Medulla oblongata (tissue), 1 donor: ENCODE data around the gene KLF11.
A peak's percentile ranks its signal among the peaks of the same experiment; 100 is the strongest.
"Not testable (repeated sequence)": the region's sequence is repeated elsewhere in the genome, so short reads cannot be mapped to it uniquely, and the experiment has no call there.

Source experiments
- DNase-seq: peaks from one replicate; pipeline ENCODE4 v3.0.0-alpha.2; 2015; ENCODE audit errors: extremely low spot score

Gene KLF11

DNA sequence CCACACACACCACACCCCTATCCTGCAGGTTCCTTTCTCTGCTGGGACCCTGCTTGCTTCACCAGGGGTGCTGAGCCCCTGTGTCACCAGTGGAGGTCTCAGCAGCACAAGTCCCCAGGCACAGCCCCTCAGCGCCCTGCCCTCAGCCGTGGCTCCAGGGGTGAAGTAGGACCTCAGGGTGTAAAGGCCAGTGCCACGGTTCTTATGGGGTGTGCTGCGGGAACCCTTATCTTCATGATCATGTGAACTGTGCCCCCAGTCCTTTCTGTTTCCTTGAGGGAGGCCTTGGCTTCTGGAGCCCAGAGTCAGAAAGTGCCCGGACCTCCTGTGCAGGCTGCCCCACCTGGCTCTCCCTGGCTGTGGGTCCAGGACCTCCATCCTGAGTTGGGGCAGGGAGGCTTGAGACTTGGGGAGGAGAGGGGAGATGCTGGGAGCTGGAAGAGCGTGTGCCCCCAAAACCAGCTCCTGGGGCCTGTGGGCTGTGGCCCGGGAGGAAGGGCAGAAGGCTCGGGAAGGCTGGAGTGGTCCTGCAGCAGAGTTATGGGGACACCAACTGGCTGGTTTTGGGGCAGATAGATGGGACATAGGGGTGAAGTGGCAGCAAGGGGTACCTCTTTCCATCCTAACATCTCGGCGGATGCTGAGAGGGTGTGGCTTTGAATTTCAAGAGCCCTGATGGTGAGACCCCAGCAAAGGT lies 20.2 kb upstream of the KLF11 start:
- DNase-seq = no peak

DNA sequence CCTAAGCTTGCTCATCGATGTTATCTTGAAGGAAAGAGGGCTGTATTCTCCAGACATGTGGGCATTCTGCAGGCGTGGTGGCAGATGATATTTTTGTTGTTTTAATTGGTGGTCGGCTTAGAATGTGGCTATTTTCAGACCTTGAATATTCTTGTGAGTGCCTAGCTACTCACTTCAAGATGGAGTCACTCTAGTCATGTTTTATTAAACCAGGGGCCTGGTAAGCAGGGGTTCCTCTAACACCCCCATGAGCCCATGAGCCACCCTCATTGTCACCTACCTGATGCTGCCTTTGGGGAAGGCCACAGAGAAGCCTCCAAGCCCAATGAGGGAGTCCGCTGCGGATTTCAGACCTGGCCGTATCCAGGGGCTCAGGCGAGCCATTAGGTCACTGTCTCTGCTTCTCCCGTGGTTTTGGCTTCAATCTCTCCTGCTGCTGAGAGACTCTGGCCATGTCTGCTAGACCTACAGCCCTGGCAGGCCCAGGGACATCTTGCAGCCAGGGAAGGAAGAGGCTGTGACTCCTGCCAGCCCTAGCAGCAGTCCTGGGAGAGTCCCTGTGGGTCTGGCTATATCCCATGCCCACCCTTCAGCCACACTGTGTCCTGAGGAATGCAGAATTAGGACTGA lies 16.3 kb upstream of the KLF11 start:
- DNase-seq = no peak

DNA sequence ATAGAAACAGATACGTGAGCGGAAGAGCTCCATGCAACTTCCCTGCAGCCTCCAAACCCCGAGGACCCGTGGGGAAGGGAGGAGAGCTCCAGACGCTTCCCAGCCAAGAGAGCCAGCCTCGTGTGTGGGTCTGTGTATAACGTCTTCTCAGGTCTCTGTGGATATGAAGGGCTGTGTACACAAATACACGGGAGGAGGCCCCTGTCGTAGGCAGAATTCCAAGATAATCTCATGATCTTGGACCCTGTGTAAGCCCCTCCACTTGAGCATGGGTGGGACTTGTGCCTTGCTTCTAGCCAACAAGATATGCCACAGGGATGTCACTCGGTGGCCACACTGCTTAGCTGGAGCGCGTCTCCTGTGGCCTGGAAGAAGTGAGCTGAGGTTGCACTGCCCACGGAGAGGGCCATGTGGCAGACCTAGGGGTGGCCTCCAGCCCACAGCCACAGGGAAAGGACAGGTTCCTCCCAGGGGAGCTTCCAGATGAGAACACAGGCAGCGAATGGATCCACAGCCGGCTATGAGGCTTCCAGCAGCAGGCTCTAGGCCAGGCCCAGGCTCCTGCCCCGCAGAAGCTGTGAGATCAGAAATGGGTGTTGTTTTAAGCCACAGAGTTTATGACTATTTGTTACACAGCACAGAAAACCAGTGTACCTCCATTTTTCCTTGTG lies 15.6 kb upstream of the KLF11 start:
- no peak for DNase-seq

DNA sequence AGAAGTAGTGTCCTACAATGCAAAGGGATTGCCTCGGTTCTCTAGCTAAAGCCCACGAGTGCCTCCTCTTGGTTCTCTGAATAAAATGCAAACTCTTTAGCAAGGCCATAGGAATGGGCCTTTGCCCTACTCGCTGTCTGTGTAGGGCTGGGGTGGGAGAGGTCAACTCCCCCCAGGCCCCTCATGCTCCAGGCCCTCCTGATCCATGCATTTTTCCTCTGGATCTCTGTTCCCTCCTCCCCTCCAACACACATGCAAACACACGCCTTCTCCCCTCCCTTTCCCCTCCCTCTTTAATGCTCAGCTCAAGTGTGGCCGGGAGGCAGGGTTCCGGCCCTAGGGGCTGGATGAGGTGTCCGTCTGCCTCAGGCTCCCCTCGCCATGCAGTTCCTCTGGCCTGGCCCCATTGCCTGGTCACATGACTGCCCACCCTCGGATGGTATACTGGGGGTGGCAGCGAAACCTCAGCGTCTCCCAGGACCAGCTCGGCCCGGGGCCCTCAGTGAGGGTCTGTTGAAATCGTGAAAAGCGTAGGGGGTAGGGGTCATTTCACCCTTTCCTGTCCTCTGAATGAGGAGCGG lies 14.9 kb upstream of the KLF11 start:
- DNase-seq = no peak

DNA sequence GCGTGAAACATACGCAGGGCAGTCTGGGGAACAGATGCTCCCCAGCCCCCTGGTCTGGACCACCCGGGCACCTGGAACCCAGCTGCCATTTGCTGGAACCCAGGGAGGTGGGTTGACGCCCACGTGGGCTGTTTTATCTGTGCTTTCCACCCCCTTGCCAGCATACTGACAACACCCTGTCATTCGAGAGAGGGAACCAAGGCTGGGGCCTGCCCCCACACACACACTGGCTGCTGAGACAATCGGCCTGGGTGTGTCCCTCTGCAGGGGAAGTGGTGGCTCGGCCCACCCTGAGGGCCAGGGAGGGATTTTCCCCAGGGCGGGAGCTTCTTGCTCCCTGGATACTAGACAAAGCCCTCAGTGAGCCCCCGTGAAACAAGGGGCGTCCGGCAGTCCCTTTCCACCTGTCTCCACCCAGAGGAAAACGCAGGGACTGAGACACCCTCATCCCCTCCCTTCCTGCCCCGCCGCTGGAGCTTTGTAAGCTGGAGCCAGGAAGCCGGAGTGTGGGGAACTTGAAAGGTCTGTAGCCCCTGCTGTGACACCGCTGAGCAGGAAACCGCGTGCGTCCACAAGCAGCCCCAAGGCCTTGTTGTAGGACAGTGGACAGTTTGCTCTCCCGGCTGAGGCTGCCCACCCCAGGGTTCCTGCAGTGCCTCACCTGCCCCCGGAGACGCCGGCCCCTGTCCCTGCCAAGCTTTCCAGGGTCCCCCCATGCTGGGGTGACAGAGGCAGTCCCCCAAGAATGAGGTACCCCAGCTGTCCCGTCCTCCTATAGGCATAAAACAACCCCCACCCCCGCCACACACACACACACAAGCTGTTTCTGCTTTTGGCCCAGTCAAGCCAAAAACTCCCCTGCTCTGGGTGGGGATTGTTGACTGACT lies 14.1 kb upstream of the KLF11 start:
- DNase-seq = no peak

DNA sequence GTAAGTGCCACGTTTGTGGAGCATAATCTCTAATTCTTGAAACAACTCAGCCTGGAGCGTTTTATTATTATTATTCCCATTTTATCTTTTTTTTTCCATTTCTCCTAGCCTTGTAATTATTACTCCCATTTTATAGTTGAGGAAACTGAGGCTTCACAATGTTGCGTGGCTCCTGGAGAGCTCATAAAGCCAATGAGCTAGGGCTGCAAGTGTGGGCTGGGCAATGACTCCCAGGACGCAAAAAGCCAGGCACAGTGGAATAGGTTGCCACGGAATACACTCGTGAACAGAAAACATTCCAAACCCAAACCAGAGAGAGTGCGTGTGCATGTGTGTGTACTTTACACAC lies 13.5 kb upstream of the KLF11 start:
- no peak for DNase-seq

DNA sequence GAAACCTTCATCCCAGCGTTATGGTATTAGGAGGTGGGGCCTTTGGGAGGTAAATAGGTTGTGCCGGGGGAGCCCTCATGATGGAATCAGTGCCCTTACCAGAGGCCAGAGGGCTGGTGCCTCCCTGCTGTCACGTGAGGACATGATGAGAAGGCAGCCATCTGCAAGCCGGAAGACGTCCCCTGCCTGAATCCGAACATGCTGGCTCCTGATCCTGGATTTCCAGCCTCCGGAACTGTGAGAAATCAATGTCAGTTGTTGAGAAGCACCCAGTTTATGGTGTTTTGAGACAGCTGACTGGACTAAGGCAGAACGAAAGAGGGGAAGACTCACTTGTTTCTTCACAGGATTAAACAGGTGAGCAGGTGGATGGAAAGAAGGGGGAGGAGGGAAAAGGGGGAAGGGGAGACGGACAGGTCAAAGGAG lies 13.0 kb upstream of the KLF11 start:
- no peak for DNase-seq

DNA sequence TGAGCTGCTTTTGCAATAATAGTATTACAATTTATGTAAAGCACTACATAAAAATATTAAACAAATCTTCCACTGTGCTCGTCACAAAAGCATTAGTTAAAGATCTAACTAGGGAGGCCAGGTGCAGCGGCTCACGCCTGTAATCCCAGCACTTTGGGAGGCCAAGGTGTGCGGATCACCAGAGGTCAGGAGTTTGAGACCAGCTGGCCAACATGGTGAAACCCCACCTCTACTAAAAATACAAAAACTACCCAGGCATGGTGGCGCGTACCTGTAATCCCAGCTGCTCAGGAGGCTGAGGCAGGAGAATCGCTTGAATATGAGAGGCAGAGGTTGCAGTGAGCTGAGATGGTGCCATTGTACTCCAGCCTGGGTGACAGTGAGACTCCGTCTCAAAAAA lies 12.6 kb upstream of the KLF11 start:
- not testable (repeated sequence) for DNase-seq

DNA sequence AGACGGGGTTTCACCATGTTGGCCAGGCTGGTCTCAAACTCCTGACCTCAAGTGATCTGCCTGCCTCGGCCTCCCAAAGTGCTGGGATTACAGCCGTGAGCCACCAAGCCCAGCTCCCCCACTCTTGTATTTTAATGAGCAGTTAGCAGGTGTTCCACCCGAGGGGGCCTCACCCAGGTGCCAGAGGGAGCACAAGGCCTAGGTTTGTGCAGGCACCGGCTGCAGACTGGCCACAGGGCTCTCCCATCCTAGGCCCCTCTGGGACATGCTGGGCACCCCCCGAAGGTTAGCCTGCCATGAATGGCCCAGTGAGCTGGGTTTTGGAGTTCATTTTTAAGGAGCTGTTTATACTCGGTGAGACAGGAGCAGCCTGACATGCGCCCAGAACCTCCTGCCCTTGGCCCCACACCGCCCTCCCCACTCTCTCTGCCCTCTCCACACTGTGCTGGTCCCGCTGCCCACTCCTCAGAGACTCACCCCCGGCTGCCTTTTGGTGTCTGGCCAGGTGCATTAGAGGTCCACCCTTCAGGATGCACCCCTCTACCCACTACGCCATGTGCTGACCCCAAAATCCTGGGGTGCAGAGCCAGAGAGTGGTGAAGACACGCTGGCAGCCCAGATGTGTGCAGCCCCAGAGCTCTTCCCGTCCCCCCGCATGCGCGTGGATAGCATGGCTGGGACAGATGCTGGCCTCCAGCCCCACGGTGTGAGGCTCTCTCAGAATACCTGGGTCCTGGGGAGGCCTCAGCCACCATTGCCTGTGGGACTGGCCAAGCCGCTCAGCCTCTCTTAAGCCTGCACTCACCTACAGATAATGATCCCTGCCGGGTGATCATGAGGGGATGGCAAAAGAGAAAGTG lies 11.2 kb upstream of the KLF11 start:
- DNase-seq = no peak

DNA sequence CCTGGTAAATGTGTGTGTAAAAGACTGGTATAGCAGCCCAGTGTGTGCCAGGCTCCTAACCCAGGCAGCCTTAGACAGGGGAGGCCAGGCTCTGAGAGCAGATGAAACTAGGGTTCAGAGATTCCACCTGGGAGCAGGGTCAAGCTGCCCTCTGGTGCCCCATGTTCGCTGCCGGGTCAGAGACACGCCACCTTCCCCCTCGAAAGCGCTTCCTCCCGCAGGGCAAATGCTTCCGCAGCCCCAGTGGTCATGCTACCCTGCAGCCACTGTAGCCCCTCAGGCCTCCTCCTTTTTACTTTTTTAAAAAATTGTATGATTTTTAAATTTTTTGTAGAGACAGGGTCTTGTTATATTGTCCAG lies 10.6 kb upstream of the KLF11 start:
- DNase-seq = no peak

DNA sequence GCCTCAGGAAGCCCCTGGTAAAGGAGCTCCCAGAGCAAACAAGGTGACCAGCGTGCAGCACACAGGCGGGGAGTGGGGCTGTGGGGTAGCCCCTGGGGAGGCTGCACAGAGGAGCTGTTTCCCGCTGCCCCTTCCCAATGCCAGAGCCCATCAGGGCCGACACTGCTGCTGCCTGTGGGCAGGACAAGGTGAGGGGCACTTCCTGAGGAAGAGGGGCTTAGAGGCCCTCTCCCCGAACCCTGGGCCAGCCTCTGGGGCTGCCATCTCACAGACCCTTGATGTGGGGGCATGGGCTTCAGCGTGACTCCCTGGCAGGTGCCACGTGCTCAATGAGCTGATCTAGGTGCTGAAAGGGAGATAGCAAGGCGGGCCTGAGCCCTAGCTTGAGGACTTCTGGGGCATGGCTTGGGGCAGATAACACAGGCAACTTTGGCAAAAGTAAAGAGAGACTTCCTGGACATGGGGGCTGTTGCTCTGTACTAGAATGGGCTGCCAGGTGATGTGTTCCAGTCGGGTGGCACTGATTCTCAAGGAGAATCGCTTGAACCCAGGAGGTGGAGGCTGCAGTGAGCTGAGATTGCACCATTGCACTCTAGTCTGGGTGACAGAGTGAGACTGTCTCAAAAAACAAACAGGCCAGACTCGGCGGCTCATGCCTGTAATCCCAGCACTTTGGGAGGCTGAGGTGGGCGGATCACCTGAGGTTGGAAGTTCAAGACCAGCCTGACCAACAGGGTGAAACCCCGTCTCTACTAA lies 9.9 kb upstream of the KLF11 start:
- DNase-seq = no peak

DNA sequence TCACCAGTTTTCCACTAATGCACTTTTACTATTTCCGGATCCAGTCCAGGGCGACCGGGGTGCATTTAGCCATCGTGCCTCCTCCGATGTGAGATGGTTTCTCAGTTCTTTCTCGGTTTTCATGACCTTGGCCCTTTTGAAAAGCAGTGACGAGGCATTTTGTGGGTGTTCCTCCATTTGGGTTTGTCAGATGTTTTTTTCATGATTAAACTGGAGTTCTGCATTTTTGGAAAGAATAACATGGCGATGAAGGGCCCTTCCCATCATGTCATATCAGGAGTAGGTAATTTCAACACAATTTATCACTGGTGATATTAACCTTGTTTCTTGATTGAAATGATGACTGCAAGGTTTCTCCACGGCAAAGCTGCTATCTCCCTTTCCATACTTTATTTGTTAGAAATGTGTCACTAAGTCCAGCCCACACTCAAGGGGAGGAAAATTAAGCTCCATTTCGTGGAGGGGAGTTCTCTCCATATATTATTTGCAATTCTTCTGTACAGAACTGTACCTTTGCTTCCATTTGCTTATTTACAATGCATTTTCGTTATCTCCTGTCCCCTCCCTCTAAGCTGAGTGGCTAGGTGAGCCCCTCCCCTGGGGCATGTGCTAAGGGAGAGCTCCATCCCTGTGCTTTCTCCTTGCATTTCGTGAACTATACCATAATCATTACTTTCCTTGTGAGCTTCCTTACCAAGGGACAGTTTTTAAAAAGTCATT lies 8.9 kb upstream of the KLF11 start:
- DNase-seq = no peak

DNA sequence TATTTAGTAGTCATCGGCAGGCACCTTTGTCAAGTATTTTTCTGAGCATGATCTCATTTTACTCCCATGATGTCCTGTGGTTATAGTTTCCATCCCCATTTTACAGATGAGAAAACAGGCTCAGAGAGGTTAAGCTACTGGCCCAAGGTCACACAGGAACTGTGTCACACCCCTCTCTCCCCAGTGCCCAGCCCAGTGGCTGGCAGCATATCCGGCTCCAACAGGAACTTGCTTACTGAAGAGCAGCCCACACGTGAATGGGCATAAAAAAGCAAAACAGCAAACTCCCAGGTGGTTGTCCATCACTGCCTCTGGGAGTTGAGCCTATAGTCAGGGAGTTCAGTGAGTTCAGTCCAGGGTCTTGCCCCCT lies 8.3 kb upstream of the KLF11 start:
- DNase-seq = no peak

DNA sequence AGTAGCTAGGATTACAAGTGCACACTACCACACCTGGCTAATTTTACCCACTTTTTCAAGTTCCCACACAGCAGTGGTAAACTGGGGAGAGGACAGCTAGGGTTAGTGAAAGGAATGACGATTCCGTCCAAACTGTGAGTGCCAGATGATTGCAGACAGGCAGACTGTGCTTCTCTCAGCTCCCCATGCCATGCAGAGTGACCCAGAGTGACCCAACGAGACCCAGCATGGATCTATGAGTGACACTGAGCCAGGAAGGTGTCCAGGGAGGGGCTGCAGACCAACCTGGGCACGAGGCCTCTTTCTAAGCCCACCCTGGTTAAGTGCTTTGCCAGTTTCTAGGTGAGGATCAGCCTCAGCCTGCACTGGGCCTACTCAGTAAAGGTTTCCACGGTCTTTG lies 7.7 kb upstream of the KLF11 start:
- DNase-seq = no peak

DNA sequence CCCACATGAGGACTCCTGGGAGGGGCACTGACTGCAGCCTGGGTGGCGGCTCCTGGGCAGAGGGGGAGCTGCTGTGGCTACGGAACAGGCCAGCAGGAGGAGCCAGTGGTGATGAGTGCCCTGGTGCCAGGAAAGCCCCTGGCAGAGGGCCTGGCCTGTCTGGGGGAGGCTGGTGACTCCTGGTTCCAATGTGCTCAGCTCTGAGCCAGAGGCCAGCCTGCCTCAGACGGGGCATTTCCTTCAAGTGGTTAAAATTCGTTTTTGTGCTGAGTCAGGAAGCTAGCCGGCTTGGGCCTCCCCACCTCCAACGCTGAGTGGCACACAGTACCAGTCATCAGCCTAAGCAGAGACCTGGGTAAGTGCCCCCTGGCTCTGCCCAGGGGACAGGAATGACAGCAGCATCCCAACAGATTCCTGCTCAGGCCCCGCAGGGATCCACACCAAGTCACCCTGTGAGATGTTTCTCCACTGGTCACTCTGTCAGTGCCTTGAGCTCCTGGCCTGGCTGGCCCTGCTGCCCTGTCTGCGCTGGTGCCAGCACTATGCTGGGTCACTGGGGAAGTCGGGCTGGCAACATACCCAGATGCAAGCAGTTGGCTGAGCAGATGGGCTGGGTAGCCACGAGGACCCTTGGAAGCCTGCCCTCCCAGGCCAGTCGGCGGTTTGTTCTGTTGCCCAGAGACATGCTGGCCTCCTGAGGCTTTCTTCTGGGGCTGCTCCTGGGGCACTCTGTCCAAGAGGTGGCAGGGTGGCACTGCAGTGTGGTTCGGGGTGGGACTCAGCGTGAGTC lies 7.1 kb upstream of the KLF11 start:
- DNase-seq = peak; percentile 94

DNA sequence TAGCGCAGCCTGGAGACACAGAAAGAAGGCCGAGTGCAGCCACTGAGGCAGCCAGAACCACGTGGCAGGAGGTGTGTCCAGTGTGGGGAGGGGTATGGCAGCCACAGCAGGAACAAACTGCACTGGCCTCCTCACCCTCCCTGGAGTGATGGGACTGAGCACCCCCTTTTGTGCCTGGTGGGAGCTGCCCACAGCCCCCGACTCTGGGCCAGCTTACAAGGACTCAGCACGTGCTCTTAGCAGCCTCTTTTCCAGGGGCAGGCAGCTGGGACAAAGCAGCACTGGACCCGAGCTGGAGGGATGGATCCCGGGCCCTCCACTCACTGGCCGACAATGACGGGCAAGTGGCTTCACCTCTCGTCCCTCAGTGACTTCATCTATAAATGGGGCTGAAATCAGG lies 5.2 kb upstream of the KLF11 start:
- DNase-seq = no peak

DNA sequence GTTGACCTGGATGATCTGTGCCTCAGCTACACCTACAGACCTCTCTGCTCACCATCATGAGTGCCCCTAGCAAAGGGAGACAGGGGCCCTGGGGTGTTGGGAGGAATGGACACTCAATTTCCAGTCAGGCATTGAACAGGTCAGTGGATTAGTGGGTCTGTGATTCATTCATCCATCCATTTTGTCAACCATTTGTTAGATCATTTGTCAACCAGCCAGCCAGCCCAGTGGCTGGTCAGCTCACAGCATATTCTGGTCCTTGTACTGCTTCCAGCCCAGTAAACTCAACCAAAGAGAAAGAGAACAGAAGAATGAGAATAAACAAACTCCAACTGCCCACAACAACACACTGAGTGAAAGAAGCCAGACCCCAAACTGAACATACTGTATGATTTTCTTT lies 4.6 kb upstream of the KLF11 start:
- DNase-seq = no peak

DNA sequence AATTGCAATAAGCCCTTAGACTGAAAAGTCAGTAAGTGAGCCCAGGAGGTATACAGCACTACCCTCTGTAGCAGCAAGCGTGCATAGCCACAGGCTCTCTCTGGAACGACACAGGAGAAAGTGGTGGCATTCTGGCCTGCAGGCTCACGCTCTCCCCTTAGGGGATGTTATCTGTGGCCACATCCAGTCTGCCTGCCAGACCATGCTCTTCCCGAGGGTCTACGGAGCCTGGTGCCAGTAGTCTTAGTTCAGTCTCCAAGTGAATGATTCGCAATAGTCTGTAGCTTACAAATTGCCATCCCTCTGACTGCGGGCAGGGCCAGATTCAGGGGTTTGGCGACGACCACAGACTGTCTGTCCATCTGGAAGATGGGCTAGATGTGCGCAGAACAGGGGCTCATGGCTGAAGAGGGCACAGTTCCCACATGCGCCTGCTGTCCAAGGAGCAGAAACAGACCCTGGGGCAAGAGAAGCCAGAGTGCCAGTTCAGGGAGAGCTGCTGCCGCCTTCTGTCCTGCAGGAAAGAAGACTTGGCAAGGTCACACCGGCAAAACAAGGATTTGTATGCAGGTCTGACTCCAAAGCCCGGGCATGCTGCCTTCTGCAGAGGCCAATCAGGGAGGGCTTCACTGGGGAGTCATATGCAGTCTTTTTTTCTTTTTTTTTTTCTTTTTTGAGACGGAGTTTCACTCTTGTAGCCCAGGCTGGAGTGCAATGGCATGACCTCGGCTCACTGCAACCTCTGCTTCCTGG lies 3.5 kb upstream of the KLF11 start:
- peak; percentile 88 for DNase-seq
